HG02970 (cell line): ENCODE data around the gene ZNHIT1.
A peak's percentile ranks its signal among the peaks of the same experiment; 100 is the strongest.

Experiments
- ATAC-seq: cut with Tn5 transposase; IDR thresholded peaks from one replicate; pipeline ENCODE4 v1.9.1; 2021; ENCODE audit warnings: mild to moderate bottlenecking, moderate library complexity, moderate number of reproducible peaks; ENCODE audit not compliant: unreplicated experiment, low FRiP score

Gene ZNHIT1

DNA sequence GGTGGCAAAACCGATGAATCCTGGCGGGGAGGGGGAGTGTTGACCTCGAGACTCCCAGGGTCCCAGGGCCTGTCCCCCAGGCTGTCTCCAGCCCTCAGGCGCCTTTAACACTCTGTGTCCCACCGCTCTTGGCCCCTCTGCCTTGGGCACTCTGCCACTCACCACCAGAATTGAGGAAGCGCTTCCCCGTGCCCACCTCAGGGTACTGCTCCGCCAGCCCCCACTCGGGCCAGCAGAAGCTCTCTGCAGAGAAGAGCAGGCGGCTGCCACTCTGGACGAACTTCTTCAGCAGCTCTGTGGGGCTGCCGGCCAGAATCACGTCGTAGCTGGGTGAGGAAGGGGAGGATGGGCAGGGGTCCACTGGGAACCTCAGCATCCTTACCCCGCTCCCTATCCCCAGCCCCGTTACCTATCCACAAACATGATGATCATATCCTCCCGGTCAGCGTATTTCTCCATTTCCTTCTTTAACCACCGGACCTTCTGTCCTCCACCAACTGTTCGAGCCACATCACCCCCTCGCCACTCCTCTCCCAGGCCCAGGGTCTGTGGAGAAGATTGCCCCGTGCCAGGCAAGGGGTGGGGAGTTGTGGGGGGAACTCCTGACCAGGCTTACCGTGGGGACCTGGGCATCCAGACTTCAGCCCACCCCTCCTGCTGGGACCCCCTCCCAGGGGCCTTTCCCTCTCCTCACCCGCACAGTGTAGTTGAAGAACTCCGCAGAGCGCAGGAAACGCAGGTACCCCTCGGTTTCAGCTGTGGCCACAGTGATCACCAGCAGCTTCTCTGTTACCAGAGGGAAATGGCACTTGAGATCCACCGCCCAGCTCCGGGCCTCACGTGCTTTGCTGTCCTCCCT is 1.7 kb upstream of the ZNHIT1 start:
- no peak for ATAC-seq

DNA sequence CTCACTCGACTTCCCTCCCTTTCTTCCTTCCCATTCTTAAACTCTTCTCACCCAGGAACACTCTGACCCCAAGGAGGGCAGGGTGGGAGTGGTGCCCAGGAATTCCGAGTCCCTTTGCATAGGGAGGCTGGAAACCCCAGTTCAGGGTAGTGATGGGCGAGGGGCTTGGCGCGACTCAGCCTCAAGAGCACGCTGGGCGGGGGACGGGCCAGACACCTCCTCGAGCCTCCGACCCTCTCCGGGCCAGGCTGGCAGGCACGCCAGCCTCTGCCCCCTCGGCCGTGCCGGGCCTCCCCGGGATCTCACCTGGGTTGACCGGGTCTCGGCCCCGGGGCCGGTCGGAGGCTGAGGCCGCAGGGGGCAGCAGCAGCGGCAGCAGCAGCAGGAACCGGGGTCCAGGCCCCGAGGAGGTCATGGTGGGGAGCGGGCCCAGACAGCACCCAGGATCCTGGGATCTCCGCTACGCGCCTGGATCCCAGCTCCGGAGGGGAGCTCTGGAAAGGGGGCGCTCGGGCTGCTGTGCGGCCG is 1.0 kb upstream of the ZNHIT1 start:
- peak; percentile 14 for ATAC-seq

DNA sequence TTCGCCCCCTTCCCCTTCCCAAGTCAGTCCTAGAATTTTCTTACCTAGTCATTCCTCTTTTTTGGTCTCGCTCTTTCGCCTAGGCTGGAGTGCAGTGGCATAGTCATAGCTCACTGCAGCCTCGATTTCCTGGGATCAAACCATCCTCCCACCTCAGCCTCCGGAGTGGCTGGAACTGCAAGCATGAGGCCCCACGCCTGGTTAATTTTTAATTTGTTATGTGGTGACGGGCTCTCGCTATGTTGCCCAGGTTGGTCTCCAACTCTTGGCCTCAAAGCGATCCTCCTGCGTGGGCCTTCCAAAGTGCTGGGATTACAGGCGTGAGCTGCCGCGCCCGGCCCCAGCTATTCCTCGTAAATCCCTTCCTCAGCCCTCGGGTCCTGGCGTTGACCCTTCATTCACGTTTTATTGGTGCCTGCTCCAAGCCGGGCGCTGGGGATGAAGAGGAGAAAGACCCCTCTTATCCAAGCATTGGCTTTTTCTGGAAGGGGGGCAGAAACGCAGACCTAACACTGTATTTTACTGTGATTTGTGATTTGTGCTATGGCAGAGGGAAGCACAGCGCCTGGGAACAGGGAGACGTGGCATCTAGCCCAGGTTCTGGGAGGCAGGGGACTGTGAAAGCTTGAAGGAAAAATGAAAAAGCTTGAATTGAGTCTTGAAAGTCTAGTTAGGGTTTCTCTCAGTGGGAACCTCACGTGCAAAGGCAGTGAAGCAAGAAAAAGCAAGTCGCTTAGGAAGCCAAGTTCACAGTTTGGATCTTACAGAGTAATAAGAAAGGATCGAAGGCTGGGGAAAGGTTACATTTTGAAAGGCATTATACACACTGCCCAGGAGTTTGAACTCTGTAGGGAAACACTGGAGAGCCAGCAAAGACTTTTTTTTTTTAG is 516 bp downstream of the ZNHIT1 start:
- ATAC-seq, result peak; percentile 22

- ATAC-seq, result no peak
Measured at GRCh38 chr7:101220295-101220694, 2.3 kb downstream of the ZNHIT1 start.

GRCh38 chr7:101222275-101222830 is 4.4 kb downstream of the ZNHIT1 start:
- ATAC-seq, result no peak

GRCh38 chr7:101223528-101223927 is 5.6 kb downstream of the ZNHIT1 start:
- ATAC-seq, result no peak

DNA sequence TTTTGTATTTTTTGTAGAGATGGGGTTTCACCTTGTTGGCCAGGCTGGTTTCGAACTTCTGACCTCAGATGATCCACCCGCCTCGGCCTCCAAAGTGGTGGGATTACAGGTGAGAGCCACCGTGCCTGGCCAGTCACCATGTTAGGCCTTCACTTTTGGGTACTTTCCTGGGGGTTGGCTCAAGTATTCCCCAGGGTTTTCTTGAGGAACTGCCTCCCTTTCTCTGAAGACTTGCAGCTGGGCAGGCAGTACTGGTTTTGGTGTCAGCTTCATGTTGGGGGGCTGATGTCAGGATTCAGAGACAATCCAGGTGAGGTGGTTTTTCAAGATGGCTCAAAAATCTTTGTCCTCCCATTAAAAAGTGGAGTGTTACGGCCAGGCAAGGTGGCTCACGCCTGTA is 7.7 kb downstream of the ZNHIT1 start:
- no peak for ATAC-seq

DNA sequence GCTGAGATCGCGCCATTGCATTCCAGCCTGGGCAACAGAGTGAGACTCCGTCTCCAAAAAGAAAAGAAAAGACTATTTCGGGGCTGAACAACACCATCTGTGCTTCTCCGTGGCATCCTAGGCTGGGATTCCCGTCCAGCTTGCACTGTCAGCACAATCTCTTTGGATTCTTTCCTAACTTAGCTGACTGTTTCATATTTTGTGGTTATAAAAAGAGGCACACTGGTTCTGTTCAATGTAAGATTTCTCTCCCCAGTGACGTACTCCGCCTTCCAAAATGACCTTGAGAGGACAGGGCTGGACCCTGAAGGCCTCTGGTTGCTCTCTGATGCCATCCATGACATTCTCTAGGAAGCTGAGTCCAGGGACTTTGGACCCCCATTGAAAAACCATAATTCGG is 8.8 kb downstream of the ZNHIT1 start:
- ATAC-seq, result no peak

- no peak for ATAC-seq
Measured at GRCh38 chr7:101231644-101232043, 13.7 kb downstream of the ZNHIT1 start.

- no peak for ATAC-seq
Measured at GRCh38 chr7:101232141-101232850, 14.3 kb downstream of the ZNHIT1 start.

- ATAC-seq, result no peak
Measured at GRCh38 chr7:101233907-101234547, 16.1 kb downstream of the ZNHIT1 start.

DNA sequence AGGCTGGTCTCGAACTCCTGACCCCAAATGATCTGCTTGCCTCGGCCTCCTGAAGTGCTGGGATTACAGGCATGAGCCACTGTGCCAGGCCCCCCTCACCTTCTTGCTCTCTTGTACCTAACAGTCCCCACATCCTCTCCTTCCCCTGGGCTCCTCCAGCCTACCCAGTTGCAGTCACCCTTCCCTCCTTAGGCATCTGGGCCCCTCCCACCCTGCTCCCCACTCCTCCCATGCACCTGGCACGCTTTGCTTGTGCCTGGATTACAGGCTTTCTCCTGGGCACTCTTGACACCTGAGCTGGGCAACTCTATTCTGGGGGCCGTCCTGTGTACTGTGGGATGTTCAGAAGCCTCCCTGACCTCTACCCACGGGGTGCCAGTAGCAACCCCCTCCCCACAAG is 16.7 kb downstream of the ZNHIT1 start:
- ATAC-seq, result no peak

DNA sequence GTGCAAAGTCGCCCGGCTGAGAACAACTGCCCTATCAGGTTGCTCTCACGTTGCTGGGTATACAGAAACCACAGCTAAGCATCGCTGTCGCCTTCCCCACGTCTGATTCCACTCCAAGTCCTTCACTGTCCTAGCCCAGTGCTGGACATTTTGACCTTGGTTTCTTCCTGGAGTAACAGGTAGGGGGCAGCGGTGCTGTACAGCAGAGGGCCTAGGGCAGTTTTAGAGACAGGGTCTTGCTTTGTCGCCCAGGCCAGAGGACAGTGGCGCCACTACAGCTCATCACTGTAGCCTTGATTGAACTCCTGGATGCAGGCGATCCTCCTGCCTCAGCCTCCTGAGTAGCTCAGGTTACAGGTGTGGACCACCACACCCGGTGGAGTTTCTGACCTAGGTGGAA is 17.1 kb downstream of the ZNHIT1 start:
- ATAC-seq, result no peak

- no peak for ATAC-seq
Measured at GRCh38 chr7:101235522-101235921, 17.6 kb downstream of the ZNHIT1 start.

GRCh38 chr7:101236292-101236835 is 18.4 kb downstream of the ZNHIT1 start:
- ATAC-seq, result no peak

- ATAC-seq, result no peak
Measured at GRCh38 chr7:101237206-101238067, 19.5 kb downstream of the ZNHIT1 start, which contains the start of gene CLDN15. Gene CLDN15, minus strand, starts transcription at chr7:101237802. Its CDS starts 221 bp downstream, at chr7:101237581.

DNA sequence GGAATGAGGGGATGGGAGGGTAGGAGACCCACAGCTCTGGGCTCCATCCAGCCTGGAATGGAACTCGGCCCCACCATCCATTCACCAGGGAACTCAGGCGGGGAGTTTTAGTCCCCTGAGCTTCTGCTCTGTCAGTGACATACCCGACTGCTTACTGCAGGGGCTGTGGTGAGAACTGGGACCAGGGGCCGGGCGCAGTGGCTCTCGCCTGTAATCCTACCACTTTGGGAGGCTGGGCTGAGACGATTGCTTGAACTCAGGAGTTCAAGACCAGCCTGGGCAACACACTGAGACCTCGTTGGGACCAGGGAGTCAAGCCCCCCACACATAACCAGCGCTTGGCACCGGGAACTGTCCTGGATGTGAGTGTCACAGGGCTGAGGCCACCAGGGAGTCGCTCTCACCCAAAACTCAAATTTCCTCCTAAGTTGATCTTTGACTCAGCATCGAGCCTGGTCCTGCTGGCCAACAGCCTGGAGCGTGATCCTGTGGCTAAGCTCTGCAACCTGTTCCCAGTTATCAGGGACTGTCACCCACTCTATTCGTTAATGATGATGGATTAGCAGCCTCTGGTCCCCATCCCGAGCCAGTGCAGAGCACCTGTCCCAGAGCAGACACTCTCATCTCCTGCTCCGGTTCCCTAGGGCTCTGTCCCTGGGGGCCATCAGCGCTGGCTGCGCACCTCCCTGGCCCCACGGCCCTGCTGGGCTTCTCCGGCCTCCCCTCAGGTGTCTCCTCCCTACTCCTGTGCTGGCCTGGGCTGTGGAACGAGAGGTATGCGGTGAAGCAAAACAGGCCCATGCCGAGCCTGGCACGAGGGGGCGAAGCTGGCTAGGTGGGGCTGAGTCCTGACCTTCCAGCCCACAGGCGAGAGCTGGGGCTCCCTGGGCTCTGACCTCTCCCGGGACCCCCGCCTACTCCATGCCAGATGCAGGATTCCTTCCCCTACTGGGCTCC is 20.5 kb downstream of the ZNHIT1 start:
- ATAC-seq, result no peak
